Tibial artery (tissue), 4 donors: Measurements from ENCODE around the gene TSHZ1.

Experiments
- DNase-seq, 2 donors: peaks; one replicate each; pipeline ENCODE4 v3.0.0-alpha.2; 2019
- H3K27ac ChIP-seq, 2 donors: fragments of 200-600 bp; sonication (generic) in 1 of 2; 1 replicate in 1 of 2; 2 replicates in 1 of 2; pipeline ENCODE4 v1.5.1; 2018 to 2019; ENCODE audit warnings: mild to moderate bottlenecking in 1 of 2
- H3K27me3 ChIP-seq, 2 donors: fragments of 200-600 bp; sonication (generic) in 1 of 2; one replicate each; pipeline versions ENCODE4 v1.5.1 to v1.6.0; 2016 to 2019
- H3K36me3 ChIP-seq, 3 donors: fragments of 200-600 bp; sonication (generic) in 2 of 3; one replicate each; pipeline ENCODE4 v1.5.1; 2016 to 2019; ENCODE audit warnings: mild to moderate bottlenecking in 2 of 3
- H3K4me1 ChIP-seq, 4 donors: fragments of 200-600 bp; sonication (generic) in 2 of 4; 1 replicate in 3 of 4; 2 replicates in 1 of 4; pipeline ENCODE4 v1.5.1; 2016 to 2019
- H3K4me3 ChIP-seq, 2 donors: fragments of 200-600 bp; sonication (generic) in 1 of 2; 1 replicate in 1 of 2; 2 replicates in 1 of 2; pipeline ENCODE4 v1.5.1; 2018 to 2019; ENCODE audit warnings: mild to moderate bottlenecking in 2 of 2
- H3K9me3 ChIP-seq, 3 donors: fragments of 200-600 bp; sonication (generic) in 1 of 3; one replicate each; pipeline ENCODE4 v1.5.1; 2016 to 2019
- CTCF ChIP-seq, 2 experiments: fragments of 200-600 bp in 1 of 2; fragments of 450-650 bp in 1 of 2; IDR thresholded peaks; one replicate each; pipeline ENCODE4 v1.5.1; 2017 to 2019; ENCODE audit warnings: antibody characterized with exemption in 2 of 2, mild to moderate bottlenecking in 1 of 2, moderate library complexity in 1 of 2
- intact Hi-C: fragments of 100-400 bp; cut with DNase I; formaldehyde crosslinking; loops from one replicate; pipeline ENCODE4 v1.15.0; 2023; ENCODE audit warnings: low total_unique reads

Gene TSHZ1

GRCh38 chr18:75314117-75314516 lies 103.5 kb downstream of the TSHZ1 start:
- no peak for TF ChIP-seq CTCF (IDR thresholded peaks at IDR 0.05)
- no peak overlapping the region for H3K27ac ChIP-seq

GRCh38 chr18:75314606-75315005 lies 104.0 kb downstream of the TSHZ1 start:
- H3K27ac ChIP-seq, result no peak overlapping the region
- intact Hi-C loops, result no loop called here
- no peaks in the 10 kb centered on the region for H3K27me3 ChIP-seq
- H3K4me1 ChIP-seq, result no peaks in the 10 kb centered on the region
- TF ChIP-seq CTCF (IDR thresholded peaks at IDR 0.05), result no peak
- H3K9me3 ChIP-seq, result no peaks in the 10 kb centered on the region
- no peak for DNase-seq
- H3K36me3 ChIP-seq, result no peaks in the 10 kb centered on the region
- no peak overlapping the region for H3K4me3 ChIP-seq

More at GRCh38 chr18:75314117-75314516, 103.5 kb downstream of the TSHZ1 start:
- Histone ChIP-seq H3K36me3 (no peaks in the 10 kb centered on the region), H3K27me3 (no peaks in the 10 kb centered on the region), H3K4me3 (no peak overlapping the region), H3K4me1 (no peaks in the 10 kb centered on the region), H3K9me3 (peaks cover 0 to 2% (median 0%) of the 10 kb centered on the region in 3 donors)
- DNase-seq, result no peak
- intact Hi-C loops, result no loop called here

- no peak for TF ChIP-seq CTCF (IDR thresholded peaks at IDR 0.05)
- Histone ChIP-seq H3K4me3 (no peak overlapping the region), H3K4me1 (no peaks in the 10 kb centered on the region), H3K27ac (no peak overlapping the region), H3K9me3 (no peaks in the 10 kb centered on the region), H3K27me3 (no peaks in the 10 kb centered on the region), H3K36me3 (no peaks in the 10 kb centered on the region)
- intact Hi-C loops, result no loop called here
- DNase-seq, result no peak
Observed at GRCh38 chr18:75316223-75316622, 105.6 kb downstream of the TSHZ1 start.

- Histone ChIP-seq H3K4me1 (no peaks in the 10 kb centered on the region), H3K9me3 (no peaks in the 10 kb centered on the region), H3K36me3 (no peaks in the 10 kb centered on the region), H3K27me3 (no peaks in the 10 kb centered on the region), H3K27ac (no peak overlapping the region), H3K4me3 (no peak overlapping the region)
- no peak for DNase-seq
- no peak for TF ChIP-seq CTCF (IDR thresholded peaks at IDR 0.05)
- intact Hi-C loops, result no loop called here
Observed at GRCh38 chr18:75316826-75317225, 106.2 kb downstream of the TSHZ1 start.

- Histone ChIP-seq H3K4me3 (no peak overlapping the region), H3K27ac (no peak overlapping the region), H3K36me3 (no peaks in the 10 kb centered on the region), H3K27me3 (no peaks in the 10 kb centered on the region), H3K4me1 (no peaks in the 10 kb centered on the region), H3K9me3 (no peaks in the 10 kb centered on the region)
- no peak for DNase-seq
- no peak for TF ChIP-seq CTCF (IDR thresholded peaks at IDR 0.05)
- intact Hi-C loops, result no loop called here
Observed at GRCh38 chr18:75317300-75317699, 106.7 kb downstream of the TSHZ1 start.

- no peak overlapping the region for H3K27ac ChIP-seq
- H3K4me1 ChIP-seq, result no peaks in the 10 kb centered on the region
- no peak overlapping the region for H3K4me3 ChIP-seq
- DNase-seq, result no peak
- no peaks in the 10 kb centered on the region for H3K27me3 ChIP-seq
- intact Hi-C loops, result no loop called here
- H3K9me3 ChIP-seq, result no peaks in the 10 kb centered on the region
- TF ChIP-seq CTCF (IDR thresholded peaks at IDR 0.05), result no peak
- H3K36me3 ChIP-seq, result no peaks in the 10 kb centered on the region
Observed at GRCh38 chr18:75317703-75318102, 107.1 kb downstream of the TSHZ1 start.
